Measurements from ENCODE around the gene FAM53B.

DNA sequence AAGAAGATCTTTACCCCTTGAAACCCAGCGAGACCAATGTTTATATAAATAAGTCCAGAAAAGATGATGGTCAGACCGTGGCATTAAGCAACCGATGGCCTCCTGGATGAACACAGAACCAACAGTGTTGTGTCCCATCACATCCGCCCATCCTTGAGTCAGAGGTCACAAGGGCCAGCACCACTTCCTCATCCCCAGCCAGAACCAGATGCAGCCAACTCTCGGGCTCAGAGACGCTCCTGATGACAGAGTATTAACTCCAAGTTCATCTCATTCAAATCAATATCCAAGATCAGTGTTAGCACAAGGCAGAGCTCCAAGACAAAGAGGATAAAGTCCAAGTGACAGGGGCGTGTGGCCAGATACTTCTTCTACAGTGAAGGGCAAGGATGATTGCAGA lies 63.5 kb downstream of the FAM53B start:
- TF ChIP-seq CTCF (IDR thresholded peaks at IDR 0.05) (no peak), POLR2A (IDR thresholded peaks at IDR 0.05) (no peak)

All from breast epithelium (tissue), 3 donors.